Parathyroid adenoma (tissue), 2 donors: ENCODE results near the gene ZFP64.
A peak's percentile ranks its signal among the peaks of the same experiment; 100 is the strongest.

ENCODE experiments used
- H2AFZ ChIP-seq: fragments of 300-600 bp; sonication (generic); one replicate; pipeline ENCODE4 v1.7.0; 2017; ENCODE audit warnings: antibody characterized with exemption, mild to moderate bottlenecking
- H3K27ac ChIP-seq: fragments of 300-600 bp; sonication (generic); one replicate; pipeline ENCODE4 v1.7.0; 2017
- H3K27me3 ChIP-seq: fragments of 300-600 bp; sonication (generic); one replicate; pipeline ENCODE4 v1.7.0; 2017; ENCODE audit warnings: low read length; ENCODE audit not compliant: control insufficient read depth, insufficient read depth
- H3K36me3 ChIP-seq: fragments of 300-600 bp; sonication (generic); one replicate; pipeline ENCODE4 v1.7.0; 2017; ENCODE audit warnings: low read length; ENCODE audit not compliant: control insufficient read depth, insufficient read depth
- H3K4me1 ChIP-seq: fragments of 300-600 bp; sonication (generic); one replicate; pipeline ENCODE4 v1.7.0; 2017; ENCODE audit warnings: control low read depth
- H3K4me2 ChIP-seq: fragments of 300-600 bp; sonication (generic); one replicate; pipeline ENCODE4 v1.7.0; 2017; ENCODE audit warnings: low read length
- H3K4me3 ChIP-seq: fragments of 300-600 bp; sonication (generic); one replicate; pipeline ENCODE4 v1.7.0; 2017; ENCODE audit warnings: low read depth, low read length
- H3K79me2 ChIP-seq: fragments of 300-600 bp; sonication (generic); one replicate; pipeline ENCODE4 v1.7.0; 2017; ENCODE audit warnings: control low read depth
- H3K9ac ChIP-seq: fragments of 300-600 bp; sonication (generic); one replicate; pipeline ENCODE4 v1.7.0; 2017; ENCODE audit warnings: mild to moderate bottlenecking
- H3K9me3 ChIP-seq: fragments of 300-600 bp; sonication (generic); one replicate; pipeline ENCODE4 v1.7.0; 2017; ENCODE audit warnings: low read length; ENCODE audit not compliant: control insufficient read depth
- CTCF ChIP-seq: fragments of 300-600 bp; sonication (generic); IDR thresholded peaks from one replicate; pipeline ENCODE4 v1.7.0; 2017; ENCODE audit warnings: antibody characterized with exemption, mild to moderate bottlenecking
- donor health status: primary hyperparathyroidism.

ZFP64 gene

GRCh38 chr20:52118016-52118623 lies 73.5 kb downstream of the ZFP64 start:
- Histone ChIP-seq H2AFZ (no peak overlapping the region), H3K27ac (no peak overlapping the region), H3K4me3 (no peak overlapping the region), H3K4me2 (no peak overlapping the region), H3K9me3 (no peaks in the 10 kb centered on the region), H3K36me3 (no peaks in the 10 kb centered on the region), H3K9ac (no peak overlapping the region), H3K79me2 (no peaks in the 10 kb centered on the region), H3K4me1 (no peaks in the 10 kb centered on the region), H3K27me3 (no peaks in the 10 kb centered on the region)
- TF ChIP-seq CTCF = no peak

- Histone ChIP-seq H3K4me3 (no peak overlapping the region), H2AFZ (no peak overlapping the region), H3K79me2 (no peaks in the 10 kb centered on the region)
Measured at GRCh38 chr20:52110456-52110855, 81.1 kb downstream of the ZFP64 start.

DNA sequence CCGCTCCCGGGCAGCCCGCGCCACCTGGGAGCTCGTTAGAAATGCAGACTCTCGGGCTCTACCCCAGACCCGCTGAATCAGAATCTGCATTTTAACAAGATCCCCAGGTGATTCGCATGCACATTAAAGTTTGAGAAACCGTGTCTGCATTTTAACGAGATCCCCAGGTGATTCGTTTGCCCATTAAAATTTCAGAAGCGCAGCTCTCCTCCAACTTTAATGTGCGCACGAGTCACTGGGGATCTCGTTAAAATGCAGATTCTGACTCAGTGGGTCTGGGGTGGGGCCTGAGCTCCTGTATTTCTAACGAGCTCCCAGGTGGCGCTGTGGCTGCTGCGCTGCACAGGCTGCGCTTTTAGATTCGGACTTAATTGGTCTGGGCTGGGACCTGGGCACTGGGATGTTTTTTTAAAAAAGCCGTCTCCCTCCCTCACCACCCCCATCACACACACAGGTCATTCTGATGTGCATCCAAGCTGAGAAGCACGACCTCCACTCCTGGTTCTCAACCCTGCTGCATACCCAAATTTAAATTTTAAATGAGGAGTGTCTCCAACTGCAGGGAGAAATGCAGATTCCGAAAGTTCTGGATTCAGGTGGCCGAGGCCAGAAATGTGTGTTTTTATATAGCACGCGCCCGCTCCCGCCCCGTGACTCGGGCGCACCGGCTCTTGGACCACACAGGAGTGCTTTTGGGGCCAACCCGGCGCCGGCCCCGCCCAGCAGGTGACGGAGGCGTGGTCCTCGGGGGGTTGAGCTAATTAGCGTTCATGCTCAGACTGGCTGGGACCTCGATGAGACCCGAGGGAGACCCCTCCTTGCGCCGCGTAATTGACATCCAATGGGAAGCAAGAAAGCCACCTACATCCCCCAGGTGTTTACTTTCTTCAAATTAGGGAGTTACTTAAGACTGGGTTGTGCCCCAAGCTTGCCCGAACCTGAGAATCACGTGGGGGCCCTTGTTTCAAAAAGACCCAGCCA lies 85.8 kb downstream of the ZFP64 start:
- H3K9ac ChIP-seq = no peak overlapping the region
- no peak overlapping the region for H3K27ac ChIP-seq
- peak overlapping the region; percentile 42 for H3K4me2 ChIP-seq
- no peaks in the 10 kb centered on the region for H3K9me3 ChIP-seq
- peak overlapping the region; percentile 76 for H2AFZ ChIP-seq
- H3K36me3 ChIP-seq = no peaks in the 10 kb centered on the region
- no peaks in the 10 kb centered on the region for H3K79me2 ChIP-seq
- H3K4me1 ChIP-seq = no peaks in the 10 kb centered on the region
- TF ChIP-seq CTCF = no peak
- no peak overlapping the region for H3K4me3 ChIP-seq
- peaks cover 5% of the 10 kb centered on the region for H3K27me3 ChIP-seq

More at GRCh38 chr20:52110456-52110855, 81.1 kb downstream of the ZFP64 start:
- Histone ChIP-seq H3K4me2 (no peak overlapping the region), H3K36me3 (no peaks in the 10 kb centered on the region), H3K9me3 (no peaks in the 10 kb centered on the region), H3K4me1 (no peaks in the 10 kb centered on the region), H3K27ac (no peak overlapping the region), H3K9ac (no peak overlapping the region), H3K27me3 (no peaks in the 10 kb centered on the region)
- no peak for TF ChIP-seq CTCF

DNA sequence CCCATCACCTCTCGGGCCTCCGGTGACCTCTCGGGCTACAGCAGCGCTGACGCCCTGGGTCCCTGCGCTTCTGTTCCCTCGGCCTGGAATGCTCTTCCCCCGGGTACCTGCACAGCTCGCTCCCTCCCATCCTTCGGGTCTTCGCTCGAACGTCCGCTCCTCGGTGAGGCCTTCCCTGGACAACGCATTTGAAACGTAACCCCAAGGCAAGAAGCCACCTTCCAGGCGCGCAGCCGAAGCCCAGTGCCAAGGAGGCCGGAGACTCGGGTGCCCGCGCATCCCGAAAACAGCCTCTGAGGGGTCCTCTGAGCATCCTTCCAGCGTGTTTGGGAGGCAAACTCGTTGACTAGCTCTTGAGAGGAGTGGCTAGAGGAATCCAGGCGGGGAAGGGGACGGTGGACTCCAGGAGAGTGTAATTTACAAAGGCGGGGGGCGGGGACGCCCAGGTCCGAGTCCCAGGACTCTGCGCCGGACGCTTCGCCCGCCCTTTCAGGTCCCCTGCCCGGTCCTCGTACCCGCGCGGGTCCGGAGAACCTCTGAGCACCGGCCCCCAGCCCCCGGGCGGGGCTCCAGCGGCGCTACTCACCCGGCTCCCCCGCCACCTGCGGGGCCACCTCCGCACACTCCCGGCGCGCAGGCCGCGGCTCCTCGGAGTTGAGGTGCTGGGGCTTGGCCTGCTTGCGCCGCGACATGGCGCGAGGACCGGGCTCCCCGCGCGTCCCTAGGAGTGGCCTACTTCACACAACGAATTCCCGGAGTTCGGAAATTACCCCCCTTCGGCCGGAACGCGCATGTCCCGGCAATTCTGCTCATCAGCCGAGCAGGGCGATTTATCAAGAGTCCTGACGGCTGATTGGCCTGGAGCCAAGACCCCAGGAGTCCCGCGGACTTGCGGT lies 86.8 kb downstream of the ZFP64 start:
- Histone ChIP-seq H2AFZ (peak overlapping the region; percentile 76), H3K4me3 (no peak overlapping the region), H3K27me3 (peaks cover 5% of the 10 kb centered on the region), H3K79me2 (no peaks in the 10 kb centered on the region), H3K9me3 (no peaks in the 10 kb centered on the region), H3K36me3 (no peaks in the 10 kb centered on the region), H3K4me2 (peak overlapping the region; percentile 42), H3K27ac (no peak overlapping the region), H3K9ac (no peak overlapping the region), H3K4me1 (no peaks in the 10 kb centered on the region)
- no peak for TF ChIP-seq CTCF
